Activated CD8-positive, alpha-beta T cell treated with anti-CD3 and anti-CD28 coated beads for 36 hours (primary cell): ENCODE results near the gene FXYD5. TPM values are rescaled to one million over a fixed set of nuclear protein-coding genes. Genes with fewer than 3 reads are reported as not detected.
A peak's percentile ranks its signal among the peaks of the same experiment; 100 is the strongest.

Source experiments
- ATAC-seq: fragments of 200-7000 bp; cut with Tn5 transposase; one replicate; pipeline ENCODE4 v1.10.0; 2021; ENCODE audit warnings: mild to moderate bottlenecking, moderate library complexity
- CTCF ChIA-PET: fragments of 350-600 bp; sonication (Branson Sonifier 250); formaldehyde crosslinking; loops from one replicate; lab custom pipeline; 2021; ENCODE audit warnings: antibody characterized with exemption; lab: Charles Lee
- POLR2A ChIA-PET: fragments of 350-600 bp; sonication (Branson Sonifier 250); formaldehyde crosslinking; loops from one replicate; lab custom pipeline; 2021; ENCODE audit warnings: antibody characterized with exemption; lab: Charles Lee
- DNase-seq: peaks from one replicate; pipeline ENCODE4 v3.0.0-alpha.2; 2020
- H3K27ac Mint-ChIP-seq: one replicate; pipeline ENCODE4 v1.8.0; 2021; ENCODE audit warnings: mild to moderate bottlenecking, mixed read lengths
- H3K27me3 Mint-ChIP-seq: one replicate; pipeline ENCODE4 v1.8.0; 2021; ENCODE audit warnings: mixed read lengths
- H3K36me3 Mint-ChIP-seq: one replicate; pipeline ENCODE4 v1.8.0; 2021; ENCODE audit warnings: low read depth, mixed read lengths
- H3K4me1 Mint-ChIP-seq: one replicate; pipeline ENCODE4 v1.8.0; 2021; ENCODE audit warnings: low read depth, mixed read lengths
- H3K4me3 Mint-ChIP-seq: one replicate; pipeline ENCODE4 v1.8.0; 2021; ENCODE audit warnings: mild to moderate bottlenecking, moderate library complexity, mixed read lengths
- H3K9me3 Mint-ChIP-seq: one replicate; pipeline ENCODE4 v1.8.0; 2021; ENCODE audit warnings: mixed read lengths
- CTCF ChIP-seq: fragments of 200-600 bp; IDR thresholded peaks from one replicate; pipeline ENCODE4 v1.8.0; 2022; ENCODE audit warnings: antibody characterized with exemption, mild to moderate bottlenecking
- intact Hi-C: fragments of 100-400 bp; cut with micrococcal nuclease; formaldehyde crosslinking; loops from one replicate; pipeline ENCODE4 v1.10.0; 2022
- total RNA-seq, 2 experiments: library from RNA; stranded (reverse); gene quantifications; one replicate each; pipeline ENCODE4 v1.2.3, GENCODE V29; 2021

FXYD5 gene
- total RNA-seq, 2 experiments from 2014 or later, result 225 to 241 TPM

- Mint-ChIP-seq H3K4me3 (no peak overlapping the region), H3K36me3 (no peaks in the 10 kb centered on the region), H3K4me1 (peaks cover 5% of the 10 kb centered on the region), H3K27me3 (no peaks in the 10 kb centered on the region), H3K9me3 (no peaks in the 10 kb centered on the region), H3K27ac (no peak overlapping the region)
- DNase-seq (no peak), ATAC-seq (no peak)
- no peak for TF ChIP-seq CTCF
- intact Hi-C loops, result no loop called here
- CTCF ChIA-PET, result no interaction called here
- POLR2A ChIA-PET, result no interaction called here
These were observed 41.4 kb upstream of the FXYD5 start for GRCh38 chr19:35112995-35113688.

GRCh38 chr19:35114353-35115176 is 40.0 kb upstream of the FXYD5 start:
- Mint-ChIP-seq H3K9me3 (no peaks in the 10 kb centered on the region), H3K27me3 (no peaks in the 10 kb centered on the region), H3K27ac (no peak overlapping the region), H3K36me3 (no peaks in the 10 kb centered on the region), H3K4me3 (peak overlapping the region; percentile 19), H3K4me1 (peaks cover 5% of the 10 kb centered on the region)
- ChIA-PET POLR2A (no interaction called here), CTCF (interaction anchor here (0.7 to 2.2 kb wide), 18 partner anchors 8 to 276 kb away, joined by 3 to 11 read pairs (median 3); partner anchors contain the start of genes FXYD5, HAMP and LGI4)
- peak; percentile 82 for DNase-seq
- peak; percentile 97 for ATAC-seq
- intact Hi-C loops, result no loop called here
- peak; percentile 99 for TF ChIP-seq CTCF

- no peaks in the 10 kb centered on the region for H3K27me3 Mint-ChIP-seq
- no peak within 1 kb of the TSS for H3K27ac Mint-ChIP-seq
- no peak for TF ChIP-seq CTCF
- H3K4me1 Mint-ChIP-seq, result peaks cover 5% of the 10 kb centered on the region
- intact Hi-C loops, result no loop called here
- ATAC-seq (no peak), DNase-seq (no peak)
- POLR2A ChIA-PET, result no interaction called here
- H3K9me3 Mint-ChIP-seq, result no peaks in the 10 kb centered on the region
- CTCF ChIA-PET, result interaction anchor here (0.7 to 2.5 kb wide), 19 partner anchors 8 to 277 kb away, joined by 3 to 11 read pairs (median 3); partner anchors contain the start of genes FXYD5, HAMP and LGI4
- H3K36me3 Mint-ChIP-seq, result no peaks in the 10 kb centered on the region
- H3K4me3 Mint-ChIP-seq, result peak within 1 kb of the TSS; percentile 19
These were observed 39.2 kb upstream of the FXYD5 start, which contains the start of gene FXYD3 for GRCh38 chr19:35115177-35115951. Gene FXYD3 (plus strand): TSS chr19:35115823. CDS start chr19:35119377, 3,554 bp downstream.

- TF ChIP-seq CTCF, result no peak
- DNase-seq, result no peak
- H3K27me3 Mint-ChIP-seq, result no peaks in the 10 kb centered on the region
- ChIA-PET POLR2A (interaction anchor here (0.7 kb wide), 1 partner anchor 23 kb away, joined by 3 read pairs; no protein-coding TSS in a partner anchor), CTCF (interaction anchor here (0.8 to 2.5 kb wide), 7 partner anchors 8 to 70 kb away, joined by 3 to 9 read pairs (median 4); no protein-coding TSS in a partner anchor)
- peaks cover 5% of the 10 kb centered on the region for H3K4me1 Mint-ChIP-seq
- intact Hi-C loops, result no loop called here
- no peak overlapping the region for H3K4me3 Mint-ChIP-seq
- no peak for ATAC-seq
- H3K36me3 Mint-ChIP-seq, result no peaks in the 10 kb centered on the region
- H3K9me3 Mint-ChIP-seq, result no peaks in the 10 kb centered on the region
- H3K27ac Mint-ChIP-seq, result no peak overlapping the region
These were observed 38.3 kb upstream of the FXYD5 start for GRCh38 chr19:35116072-35116801.
